ENCODE data around the gene HHLA2.
"Not testable (repeated sequence)": the region's sequence is repeated elsewhere in the genome, so short reads cannot be mapped to it uniquely, and the experiment has no call there.

Gene HHLA2

GRCh38 chr3:108346301-108347227 lies 50.2 kb downstream of the HHLA2 start:
- no peak for TF ChIP-seq POLR2AphosphoS5 (IDR thresholded peaks at IDR 0.05; ENCODE audit: low read depth, low read length)
- FAIRE-seq: no peak

DNA sequence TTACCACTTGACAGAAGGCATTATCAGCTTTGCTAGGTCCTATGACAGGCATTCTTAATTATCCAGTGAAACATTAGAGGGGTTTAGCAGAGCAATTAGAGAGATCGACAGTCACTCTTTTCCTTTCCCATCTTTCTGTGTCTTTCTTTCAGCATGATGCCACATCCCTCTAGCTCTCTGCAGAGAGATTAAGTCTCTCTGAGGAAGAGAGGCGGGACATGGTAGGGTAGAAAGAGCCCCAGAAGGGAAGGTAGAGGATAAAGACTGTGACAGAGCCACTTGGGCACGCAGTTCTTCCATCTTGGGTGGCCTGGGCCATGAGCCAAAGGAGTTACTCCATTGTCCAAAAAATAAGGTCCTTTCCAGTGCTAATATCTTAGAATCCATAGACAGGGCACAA lies 55.8 kb downstream of the HHLA2 start:
- no peak for FAIRE-seq
- DNase-seq (ENCODE audit: insufficient read length): no peak
- no peak for TF ChIP-seq TAF1 (IDR thresholded peaks at IDR 0.05; ENCODE audit: borderline replicate concordance, low read depth, low read length)
- no peak for TF ChIP-seq POLR2AphosphoS5 (IDR thresholded peaks at IDR 0.05; ENCODE audit: low read depth, low read length)
- TF ChIP-seq POLR2A (IDR thresholded peaks at IDR 0.05; ENCODE audit: low read depth, low read length): no peak

More at GRCh38 chr3:108346301-108347227, 50.2 kb downstream of the HHLA2 start:
- DNase-seq (ENCODE audit: insufficient read length): no peak

DNA sequence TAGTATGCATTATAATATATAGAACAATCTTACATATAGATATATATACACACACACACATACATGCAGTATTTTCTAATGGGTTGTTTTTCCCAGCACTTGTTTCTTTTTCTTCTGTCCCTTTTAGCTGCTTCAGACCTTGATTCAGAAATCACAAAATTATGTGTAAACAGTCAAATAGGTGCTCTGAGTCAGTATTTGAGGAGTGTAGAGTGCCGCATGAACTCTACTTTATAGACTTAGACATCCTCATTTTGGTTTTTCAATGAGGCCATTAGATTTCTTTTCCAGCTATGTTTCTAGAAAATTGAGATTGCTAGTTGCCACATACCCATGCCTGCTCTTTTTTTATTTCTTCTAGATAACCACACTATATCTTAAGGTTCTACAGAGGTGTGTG lies 58.2 kb downstream of the HHLA2 start:
- no peak for TF ChIP-seq POLR2AphosphoS5 (IDR thresholded peaks at IDR 0.05; ENCODE audit: low read depth, low read length)
- TF ChIP-seq TAF1 (IDR thresholded peaks at IDR 0.05; ENCODE audit: borderline replicate concordance, low read depth, low read length): no peak
- no peak for TF ChIP-seq POLR2A (IDR thresholded peaks at IDR 0.05; ENCODE audit: low read depth, low read length)
- DNase-seq (ENCODE audit: insufficient read length): no peak
- FAIRE-seq: no peak

DNA sequence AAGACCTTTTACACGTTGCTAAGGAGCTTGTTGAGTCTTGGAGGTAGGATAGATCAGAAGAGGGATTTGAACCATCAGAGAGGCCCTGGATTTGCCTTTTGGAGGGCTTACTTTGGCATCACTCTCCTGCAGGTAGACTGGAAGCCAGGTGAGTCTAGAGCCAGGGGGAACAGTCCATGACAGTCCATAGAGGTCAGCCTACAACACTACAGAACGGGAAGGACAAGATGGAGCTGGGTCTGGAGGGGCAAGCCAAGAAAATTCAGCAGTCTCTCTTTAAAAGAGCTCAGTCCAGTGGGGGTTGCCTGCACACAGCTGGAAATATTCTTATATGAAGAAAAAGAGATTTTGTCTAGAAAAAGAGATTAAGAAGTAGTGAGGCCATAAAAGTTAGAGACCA lies 60.7 kb downstream of the HHLA2 start:
- FAIRE-seq (no peak), DNase-seq (ENCODE audit: insufficient read length) (no peak)
- TF ChIP-seq TAF1 (IDR thresholded peaks at IDR 0.05; ENCODE audit: borderline replicate concordance, low read depth, low read length): no peak
- no peak for TF ChIP-seq POLR2A (IDR thresholded peaks at IDR 0.05; ENCODE audit: low read depth, low read length)
- no peak for TF ChIP-seq POLR2AphosphoS5 (IDR thresholded peaks at IDR 0.05; ENCODE audit: low read depth, low read length)

- DNase-seq (ENCODE audit: insufficient read length) (no peak), FAIRE-seq (no peak)
- TF ChIP-seq POLR2A (IDR thresholded peaks at IDR 0.05; ENCODE audit: low read depth, low read length): no peak
- no peak for TF ChIP-seq POLR2AphosphoS5 (IDR thresholded peaks at IDR 0.05; ENCODE audit: low read depth, low read length)
- TF ChIP-seq TAF1 (IDR thresholded peaks at IDR 0.05; ENCODE audit: borderline replicate concordance, low read depth, low read length): no peak
Observed at GRCh38 chr3:108359011-108359410, 62.7 kb downstream of the HHLA2 start.

DNA sequence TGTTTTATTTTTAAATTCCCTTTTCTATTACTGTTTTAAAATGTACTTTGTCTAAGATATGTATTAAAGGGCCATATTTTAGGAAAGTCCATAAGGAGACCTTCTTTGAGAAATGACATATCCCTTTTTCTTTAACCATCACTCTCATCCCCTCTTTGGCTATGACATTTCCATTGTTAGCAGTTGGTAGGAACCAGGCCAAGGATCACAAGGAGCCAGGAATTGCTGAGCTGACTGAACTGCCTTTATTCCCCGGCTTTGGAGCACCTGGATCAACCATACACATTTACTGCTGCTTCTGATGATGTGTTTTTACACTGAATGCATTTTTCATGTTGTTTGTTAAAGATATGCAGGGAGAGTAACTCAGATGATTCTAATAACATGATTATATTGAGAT lies 79.7 kb downstream of the HHLA2 start:
- no peak for TF ChIP-seq POLR2AphosphoS5 (IDR thresholded peaks at IDR 0.05; ENCODE audit: low read depth, low read length)
- no peak for TF ChIP-seq TAF1 (IDR thresholded peaks at IDR 0.05; ENCODE audit: borderline replicate concordance, low read depth, low read length)
- no peak for TF ChIP-seq POLR2A (IDR thresholded peaks at IDR 0.05; ENCODE audit: low read depth, low read length)
- DNase-seq (ENCODE audit: insufficient read length) (no peak), FAIRE-seq (no peak)

DNA sequence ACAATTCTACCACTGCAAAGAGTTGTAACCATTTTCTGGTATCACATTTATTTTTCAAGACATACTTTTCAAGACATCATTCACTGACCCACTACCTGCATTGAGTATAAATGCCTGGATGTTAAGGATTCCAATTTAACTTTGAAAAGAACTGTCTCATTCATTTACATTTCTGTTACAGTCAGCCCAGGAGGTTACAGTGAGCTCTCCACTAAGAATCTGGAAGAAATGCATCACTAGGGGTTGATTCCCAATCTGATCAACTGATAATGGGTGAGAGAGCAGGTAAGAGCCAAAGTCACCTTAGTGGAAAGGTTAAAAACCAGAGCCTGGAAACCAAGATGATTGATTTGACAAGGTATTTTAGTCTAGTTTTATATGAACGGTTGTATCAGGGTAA lies 81.0 kb downstream of the HHLA2 start:
- TF ChIP-seq POLR2A (IDR thresholded peaks at IDR 0.05; ENCODE audit: low read depth, low read length): no peak
- TF ChIP-seq POLR2AphosphoS5 (IDR thresholded peaks at IDR 0.05; ENCODE audit: low read depth, low read length): no peak
- TF ChIP-seq TAF1 (IDR thresholded peaks at IDR 0.05; ENCODE audit: borderline replicate concordance, low read depth, low read length): no peak
- DNase-seq (ENCODE audit: insufficient read length): no peak
- FAIRE-seq: no peak

GRCh38 chr3:108378153-108378951 lies 82.0 kb downstream of the HHLA2 start:
- DNase-seq (ENCODE audit: insufficient read length): no peak
- TF ChIP-seq POLR2AphosphoS5 (IDR thresholded peaks at IDR 0.05; ENCODE audit: low read depth, low read length): no peak
- no peak for TF ChIP-seq POLR2A (IDR thresholded peaks at IDR 0.05; ENCODE audit: low read depth, low read length)
- no peak for TF ChIP-seq TAF1 (IDR thresholded peaks at IDR 0.05; ENCODE audit: borderline replicate concordance, low read depth, low read length)
- no peak for FAIRE-seq

GRCh38 chr3:108378952-108379342 lies 82.6 kb downstream of the HHLA2 start:
- not testable (repeated sequence) for FAIRE-seq; DNase-seq (ENCODE audit: insufficient read length)

DNA sequence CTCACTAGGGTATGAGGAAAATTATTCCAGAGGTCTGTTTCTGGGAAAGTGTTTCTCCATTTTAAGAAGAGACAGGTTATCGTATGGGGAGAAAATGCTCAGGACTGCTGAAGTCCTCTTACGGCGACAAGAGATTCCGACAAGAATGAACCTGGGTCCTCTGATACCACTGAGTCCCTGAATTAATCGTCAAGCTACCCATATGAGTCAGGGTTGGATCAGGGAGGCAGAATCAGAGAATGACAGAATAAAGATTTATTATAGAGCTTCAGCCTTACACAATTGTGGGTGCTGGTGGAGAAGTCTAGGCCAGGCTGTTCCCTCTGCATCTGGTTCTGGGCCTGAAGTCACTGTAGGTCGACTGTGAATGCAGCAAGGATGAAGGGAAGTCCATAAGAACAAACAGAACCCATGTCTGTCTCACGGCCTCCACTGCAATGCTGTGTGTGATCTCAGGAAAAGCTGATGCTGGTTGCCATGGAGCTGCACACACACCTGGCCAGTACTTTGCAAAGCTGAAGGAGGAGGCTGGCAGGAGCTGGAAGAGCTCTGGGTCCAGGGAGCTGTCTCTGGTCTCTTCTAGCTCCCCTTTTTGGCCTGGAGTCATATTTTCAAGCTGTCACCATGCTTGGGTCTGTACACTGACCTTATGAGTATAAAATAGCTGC lies 83.9 kb downstream of the HHLA2 start:
- TF ChIP-seq POLR2A (IDR thresholded peaks at IDR 0.05; ENCODE audit: low read depth, low read length) (no peak), POLR2AphosphoS5 (IDR thresholded peaks at IDR 0.05; ENCODE audit: low read depth, low read length) (no peak), TAF1 (IDR thresholded peaks at IDR 0.05; ENCODE audit: borderline replicate concordance, low read depth, low read length) (no peak)
- DNase-seq (ENCODE audit: insufficient read length) (no peak), FAIRE-seq (peak; percentile 42)

- DNase-seq (ENCODE audit: insufficient read length): no peak
- no peak for TF ChIP-seq POLR2A (IDR thresholded peaks at IDR 0.05; ENCODE audit: low read depth, low read length)
- no peak for TF ChIP-seq TAF1 (IDR thresholded peaks at IDR 0.05; ENCODE audit: borderline replicate concordance, low read depth, low read length)
- no peak for TF ChIP-seq POLR2AphosphoS5 (IDR thresholded peaks at IDR 0.05; ENCODE audit: low read depth, low read length)
- no peak for FAIRE-seq
Observed at GRCh38 chr3:108381529-108382140, 85.3 kb downstream of the HHLA2 start.

All from GM12892 (cell line).